Lung (tissue), 12 donors: Measurements from ENCODE around the gene CSF1. TPM values are rescaled to one million over a fixed set of nuclear protein-coding genes. Genes with fewer than 3 reads are reported as not detected.

Source experiments
- ATAC-seq: fragments of 200-7000 bp; cut with Tn5 transposase; one replicate; pipeline ENCODE4 v1.9.1; 2020; ENCODE audit warnings: moderate number of reproducible peaks; ENCODE audit not compliant: insufficient read depth, low FRiP score
- DNase-seq, 3 donors: peaks; one replicate each; pipeline ENCODE4 v3.0.0-alpha.2; 2013 to 2017
- H3K27ac ChIP-seq, 2 donors: one replicate each; pipeline ENCODE4 v1.5.1; 2013; ENCODE audit warnings: mild to moderate bottlenecking in 2 of 2, moderate library complexity in 2 of 2, control low read depth in 1 of 2, inconsistent platforms in 1 of 2, low read depth in 1 of 2, low read length in 1 of 2
- H3K27me3 ChIP-seq, 3 donors: one replicate each; pipeline ENCODE4 v1.5.1; 2013; ENCODE audit warnings: low read length in 2 of 3; ENCODE audit not compliant: control insufficient read depth in 3 of 3, insufficient read depth in 3 of 3
- H3K36me3 ChIP-seq, 4 donors: one replicate each; pipeline ENCODE4 v1.5.1; 2013; ENCODE audit warnings: low read length in 4 of 4, mild to moderate bottlenecking in 1 of 4, moderate library complexity in 1 of 4; ENCODE audit not compliant: control insufficient read depth in 4 of 4, insufficient read depth in 4 of 4
- H3K4me1 ChIP-seq, 5 donors: one replicate each; pipeline ENCODE4 v1.5.1; 2013; ENCODE audit warnings: low read length in 5 of 5, mild to moderate bottlenecking in 2 of 5, moderate library complexity in 1 of 5; ENCODE audit not compliant: control insufficient read depth in 5 of 5, insufficient read depth in 5 of 5
- H3K4me3 ChIP-seq: one replicate; pipeline ENCODE4 v1.5.1; 2013; ENCODE audit warnings: mild to moderate bottlenecking, control low read depth, moderate library complexity
- H3K9ac ChIP-seq, 2 donors: one replicate each; pipeline ENCODE4 v1.5.1; 2013; ENCODE audit warnings: low read length in 2 of 2, control low read depth in 1 of 2; ENCODE audit not compliant: insufficient read depth in 1 of 2
- H3K9me3 ChIP-seq, 4 donors: one replicate each; pipeline ENCODE4 v1.5.1; 2013; ENCODE audit warnings: low read length in 3 of 4, mild to moderate bottlenecking in 1 of 4, moderate library complexity in 1 of 4; ENCODE audit not compliant: control insufficient read depth in 4 of 4, insufficient read depth in 3 of 4
- CTCF ChIP-seq: IDR thresholded peaks from 2 replicates; pipeline ENCODE4 v1.5.1; 2012; ENCODE audit warnings: mild to moderate bottlenecking; ENCODE audit errors: control extremely low read depth, extremely low read depth
- WGBS, 2 donors: extraction: QIAGEN DNeasy Blood & Tissue Kit; methylation state at CpG; one replicate each; pipeline ENCODE4 v1.1.7; 2013; 5-methylcytosine and 5-hydroxymethylcytosine counted together
- polyA plus RNA-seq, 2 donors: library from polyadenylated mRNA; stranded (reverse); fragments of 200-250 nt; gene quantifications; one replicate each; pipeline ENCODE4 v1.2.1, GENCODE V29; 2013
- total RNA-seq, 2 donors: library from RNA; depleted of rRNA in 1 of 2; stranded (reverse); fragments of >200 nt in 1 of 2; gene quantifications; one replicate each; pipeline ENCODE4 v1.2.1, GENCODE V29; 2014 to 2021
- donor health status: control.
- donor health status: control.
- donor health status: Bipolar disorder and iron deficiency.
- donor health status: healthy.
- donor health status: DM: yes; HTN: yes; CAD: no.

The CSF1 gene
- total and polyA plus RNA-seq, 4 donors: 13.5 to 65.3 (median 28.5) TPM

- 97% methylated on average over 10 of the region's 10 CpGs for WGBS, 2 donors
These were observed 30.6 kb upstream of the CSF1 start for GRCh38 chr1:109879881-109880525.

GRCh38 chr1:109880971-109881894 lies 29.4 kb upstream of the CSF1 start:
- ATAC-seq: no peak
- Histone ChIP-seq H3K9me3 (no peaks in the 10 kb centered on the region), H3K9ac (no peak overlapping the region), H3K4me1 (peaks cover 0 to 30% (median 8%) of the 10 kb centered on the region in 5 donors), H3K27ac (no peak overlapping the region), H3K27me3 (no peaks in the 10 kb centered on the region), H3K36me3 (no peaks in the 10 kb centered on the region), H3K4me3 (no peak overlapping the region)
- TF ChIP-seq CTCF: no peak
- WGBS, 2 donors: 88 to 91% methylated on average over 20 of the region's 20 CpGs
- DNase-seq: no peak

More at GRCh38 chr1:109879881-109880525, 30.6 kb upstream of the CSF1 start:
- no peak for TF ChIP-seq CTCF
- Histone ChIP-seq H3K4me1 (peaks cover 0 to 30% (median 8%) of the 10 kb centered on the region in 5 donors), H3K36me3 (no peaks in the 10 kb centered on the region), H3K27me3 (no peaks in the 10 kb centered on the region), H3K9me3 (no peaks in the 10 kb centered on the region), H3K27ac (no peak overlapping the region), H3K9ac (no peak overlapping the region), H3K4me3 (no peak overlapping the region)
- DNase-seq (no peak), ATAC-seq (no peak)

- Histone ChIP-seq H3K9ac (no peak overlapping the region), H3K36me3 (no peaks in the 10 kb centered on the region), H3K27ac (no peak overlapping the region), H3K9me3 (no peaks in the 10 kb centered on the region), H3K4me1 (peaks cover 0 to 25% (median 4%) of the 10 kb centered on the region in 5 donors), H3K4me3 (no peak overlapping the region), H3K27me3 (no peaks in the 10 kb centered on the region)
- TF ChIP-seq CTCF: no peak
- no peak for ATAC-seq
- WGBS, 2 donors: 94 to 98% methylated on average over 4 of the region's 4 CpGs
- no peak for DNase-seq
These were observed 28.8 kb upstream of the CSF1 start for GRCh38 chr1:109881906-109882287.
